Activated CD4-positive, alpha-beta T cell treated with anti-CD3 and anti-CD28 coated beads for 36 hours (primary cell): ENCODE measurements around the gene ABLIM1. TPM values are rescaled to one million over a fixed set of nuclear protein-coding genes. Genes with fewer than 3 reads are reported as not detected.

Source experiments
- ATAC-seq: fragments of 200-7000 bp; cut with Tn5 transposase; one replicate; pipeline ENCODE4 v1.10.0; 2021; ENCODE audit warnings: mild to moderate bottlenecking, moderate library complexity
- CTCF ChIA-PET: fragments of 350-600 bp; sonication (Branson Sonifier 250); formaldehyde crosslinking; loops from one replicate; lab custom pipeline; 2021; ENCODE audit warnings: antibody characterized with exemption; lab: Charles Lee
- POLR2A ChIA-PET: fragments of 350-600 bp; sonication (Branson Sonifier 250); formaldehyde crosslinking; loops from one replicate; lab custom pipeline; 2021; ENCODE audit warnings: antibody characterized with exemption, inconsistent platforms; lab: Charles Lee
- DNase-seq: peaks from one replicate; pipeline ENCODE4 v3.0.0-alpha.2; 2020
- H3K27ac Mint-ChIP-seq: one replicate; pipeline ENCODE4 v1.8.0; 2021; ENCODE audit warnings: mixed read lengths
- H3K27me3 Mint-ChIP-seq: one replicate; pipeline ENCODE4 v1.8.0; 2021; ENCODE audit warnings: mixed read lengths
- H3K36me3 Mint-ChIP-seq: one replicate; pipeline ENCODE4 v1.8.0; 2021; ENCODE audit warnings: low read depth, mixed read lengths
- H3K4me1 Mint-ChIP-seq: one replicate; pipeline ENCODE4 v1.8.0; 2021; ENCODE audit warnings: mixed read lengths
- H3K4me3 Mint-ChIP-seq: one replicate; pipeline ENCODE4 v1.8.0; 2021; ENCODE audit warnings: mild to moderate bottlenecking, moderate library complexity, mixed read lengths
- H3K9me3 Mint-ChIP-seq: one replicate; pipeline ENCODE4 v1.8.0; 2021; ENCODE audit warnings: low read depth, mixed read lengths
- intact Hi-C, 2 experiments: fragments of 100-400 bp; cut with DNase I in 1 of 2; cut with micrococcal nuclease in 1 of 2; formaldehyde crosslinking; loops; one replicate each; pipeline versions ENCODE4 v1.14.2 to v1.15.1; 2022 to 2024; cut with DNase I, micrococcal nuclease
- total RNA-seq, 2 experiments: library from RNA; stranded (reverse); gene quantifications; one replicate each; pipeline ENCODE4 v1.2.3, GENCODE V29; 2021

ABLIM1 gene
- total RNA-seq, 2 experiments from 2014 or later = 152 to 166 TPM

- Mint-ChIP-seq H3K27me3 (no peaks in the 10 kb centered on the region), H3K4me3 (no peak overlapping the region), H3K36me3 (peaks cover 34% of the 10 kb centered on the region), H3K27ac (peak overlapping the region; percentile 79), H3K9me3 (peaks cover 6% of the 10 kb centered on the region), H3K4me1 (peaks cover 89% of the 10 kb centered on the region)
- DNase-seq (no peak), ATAC-seq (peak; percentile 34)
- intact Hi-C loops = loop anchor here in 1 of 2 experiments (1.0 kb wide), 1 partner anchor 9 kb away; no protein-coding TSS in a partner anchor
- ChIA-PET CTCF (interaction anchor here (1.0 to 11.1 kb wide), 6 partner anchors 8 to 201 kb away, joined by 3 to 187 read pairs (median 4); no protein-coding TSS in a partner anchor), POLR2A (interaction anchor here (0.6 kb wide), 2 partner anchors 10 to 21 kb away, joined by 3 read pairs; no protein-coding TSS in a partner anchor)
These were observed 153.1 kb downstream of the ABLIM1 start for GRCh38 chr10:114504769-114505579.

- intact Hi-C loops = no loop called here
- H3K27ac Mint-ChIP-seq = peak overlapping the region; percentile 82
- peaks cover 94% of the 10 kb centered on the region for H3K4me1 Mint-ChIP-seq
- H3K36me3 Mint-ChIP-seq = peaks cover 27% of the 10 kb centered on the region
- no peak overlapping the region for H3K4me3 Mint-ChIP-seq
- no peaks in the 10 kb centered on the region for H3K27me3 Mint-ChIP-seq
- H3K9me3 Mint-ChIP-seq = peaks cover 3% of the 10 kb centered on the region
- CTCF ChIA-PET = interaction anchor here (1.0 to 11.1 kb wide), 4 partner anchors 8 to 31 kb away, joined by 4 to 187 read pairs (median 6); no protein-coding TSS in a partner anchor
- no peak for DNase-seq
- POLR2A ChIA-PET = interaction anchor here (1.2 kb wide), 1 partner anchor 17 kb away, joined by 3 read pairs; no protein-coding TSS in a partner anchor
- ATAC-seq = no peak
These were observed 156.0 kb downstream of the ABLIM1 start for GRCh38 chr10:114502074-114502473.

GRCh38 chr10:114501650-114502049 lies 156.4 kb downstream of the ABLIM1 start:
- POLR2A ChIA-PET = no interaction called here
- Mint-ChIP-seq H3K4me3 (no peak overlapping the region), H3K27me3 (no peaks in the 10 kb centered on the region), H3K9me3 (peaks cover 3% of the 10 kb centered on the region), H3K36me3 (peaks cover 27% of the 10 kb centered on the region), H3K27ac (peak overlapping the region; percentile 82), H3K4me1 (peaks cover 94% of the 10 kb centered on the region)
- CTCF ChIA-PET = interaction anchor here (1.0 to 11.1 kb wide), 3 partner anchors 9 to 30 kb away, joined by 5 to 187 read pairs (median 6); no protein-coding TSS in a partner anchor
- intact Hi-C loops = no loop called here
- ATAC-seq (no peak), DNase-seq (no peak)

GRCh38 chr10:114500643-114501042 lies 157.4 kb downstream of the ABLIM1 start:
- ATAC-seq = no peak
- no peaks in the 10 kb centered on the region for H3K27me3 Mint-ChIP-seq
- no peak for DNase-seq
- intact Hi-C loops = no loop called here
- peaks cover 34% of the 10 kb centered on the region for H3K36me3 Mint-ChIP-seq
- ChIA-PET POLR2A (interaction anchor here (0.6 to 1.7 kb wide), 3 partner anchors 25 to 41 kb away, joined by 3 to 6 read pairs (median 3); no protein-coding TSS in a partner anchor), CTCF (interaction anchor here (0.9 to 11.1 kb wide), 3 partner anchors 10 to 21 kb away, joined by 3 to 187 read pairs (median 6); no protein-coding TSS in a partner anchor)
- H3K4me3 Mint-ChIP-seq = no peak overlapping the region
- H3K4me1 Mint-ChIP-seq = peaks cover 92% of the 10 kb centered on the region
- peak overlapping the region; percentile 99 for H3K27ac Mint-ChIP-seq
- peaks cover 3% of the 10 kb centered on the region for H3K9me3 Mint-ChIP-seq

GRCh38 chr10:114499630-114500190 lies 158.4 kb downstream of the ABLIM1 start:
- DNase-seq (peak; percentile 89), ATAC-seq (peak; percentile 54)
- intact Hi-C loops = loop anchor here (1.0 to 5.0 kb wide), 4 partner anchors 27 to 327 kb away; partner anchors contain the start of gene CCDC186 (in 1 of the 2)
- H3K36me3 Mint-ChIP-seq = peaks cover 40% of the 10 kb centered on the region
- POLR2A ChIA-PET = interaction anchor here (0.6 to 1.7 kb wide), 6 partner anchors 12 to 42 kb away, joined by 3 to 10 read pairs (median 6); no protein-coding TSS in a partner anchor
- peak overlapping the region; percentile 61 for H3K4me3 Mint-ChIP-seq
- H3K27me3 Mint-ChIP-seq = no peaks in the 10 kb centered on the region
- peak overlapping the region; percentile 99 for H3K27ac Mint-ChIP-seq
- CTCF ChIA-PET = interaction anchor here (2.0 to 11.1 kb wide), 2 partner anchors 21 to 27 kb away, joined by 11 to 187 read pairs; no protein-coding TSS in a partner anchor
- H3K9me3 Mint-ChIP-seq = peaks cover 7% of the 10 kb centered on the region
- H3K4me1 Mint-ChIP-seq = peaks cover 92% of the 10 kb centered on the region

- intact Hi-C loops = loop anchor here (1.0 to 5.0 kb wide), 4 partner anchors 27 to 327 kb away; partner anchors contain the start of gene CCDC186 (in 1 of the 2)
- H3K9me3 Mint-ChIP-seq = peaks cover 7% of the 10 kb centered on the region
- peaks cover 41% of the 10 kb centered on the region for H3K36me3 Mint-ChIP-seq
- H3K4me3 Mint-ChIP-seq = peak overlapping the region; percentile 61
- DNase-seq (no peak), ATAC-seq (peak; percentile 4)
- no peaks in the 10 kb centered on the region for H3K27me3 Mint-ChIP-seq
- CTCF ChIA-PET = interaction anchor here (1.0 to 11.1 kb wide), 5 partner anchors 8 to 44 kb away, joined by 3 to 187 read pairs (median 5); no protein-coding TSS in a partner anchor
- H3K27ac Mint-ChIP-seq = peak overlapping the region; percentile 99
- POLR2A ChIA-PET = interaction anchor here (0.7 to 1.7 kb wide), 7 partner anchors 12 to 42 kb away, joined by 3 to 10 read pairs (median 5); no protein-coding TSS in a partner anchor
- H3K4me1 Mint-ChIP-seq = peaks cover 92% of the 10 kb centered on the region
These were observed 159.0 kb downstream of the ABLIM1 start for GRCh38 chr10:114499116-114499515.

GRCh38 chr10:114498413-114499111 lies 159.5 kb downstream of the ABLIM1 start:
- CTCF ChIA-PET = interaction anchor here (0.6 to 11.1 kb wide), 7 partner anchors 8 to 378 kb away, joined by 3 to 187 read pairs (median 5); no protein-coding TSS in a partner anchor
- Mint-ChIP-seq H3K4me1 (peaks cover 92% of the 10 kb centered on the region), H3K9me3 (peaks cover 7% of the 10 kb centered on the region), H3K36me3 (peaks cover 37% of the 10 kb centered on the region), H3K27me3 (no peaks in the 10 kb centered on the region), H3K27ac (peak overlapping the region; percentile 99), H3K4me3 (peak overlapping the region; percentile 61)
- no peak for DNase-seq
- POLR2A ChIA-PET = interaction anchor here (0.6 to 1.7 kb wide), 9 partner anchors 11 to 53 kb away, joined by 3 to 10 read pairs (median 5); no protein-coding TSS in a partner anchor
- ATAC-seq = peak; percentile 70
- intact Hi-C loops = loop anchor here (1.0 to 5.0 kb wide), 4 partner anchors 28 to 326 kb away; partner anchors contain the start of gene CCDC186 (in 1 of the 2)

GRCh38 chr10:114495303-114495702 lies 162.8 kb downstream of the ABLIM1 start:
- ATAC-seq (no peak), DNase-seq (peak; percentile 32)
- Mint-ChIP-seq H3K36me3 (peaks cover 32% of the 10 kb centered on the region), H3K4me3 (no peak overlapping the region), H3K9me3 (peaks cover 4% of the 10 kb centered on the region), H3K27ac (peak overlapping the region; percentile 82), H3K4me1 (peaks cover 90% of the 10 kb centered on the region), H3K27me3 (no peaks in the 10 kb centered on the region)
- CTCF ChIA-PET = interaction anchor here (0.6 to 1.5 kb wide), 6 partner anchors 10 to 80 kb away, joined by 3 to 6 read pairs (median 3); no protein-coding TSS in a partner anchor
- POLR2A ChIA-PET = interaction anchor here (1.3 kb wide), 1 partner anchor 31 kb away, joined by 3 read pairs; no protein-coding TSS in a partner anchor
- intact Hi-C loops = loop anchor here in 1 of 2 experiments (5.0 kb wide), 1 partner anchor 323 kb away; the partner anchor contains the start of gene CCDC186

- Mint-ChIP-seq H3K27me3 (no peaks in the 10 kb centered on the region), H3K36me3 (peaks cover 35% of the 10 kb centered on the region), H3K4me3 (peak overlapping the region; percentile 34)
These were observed 165.6 kb downstream of the ABLIM1 start for GRCh38 chr10:114492351-114493037.

More at GRCh38 chr10:114492351-114493037, 165.6 kb downstream of the ABLIM1 start:
- Mint-ChIP-seq H3K27ac (peak overlapping the region; percentile 92), H3K4me1 (peaks cover 90% of the 10 kb centered on the region), H3K9me3 (peaks cover 4% of the 10 kb centered on the region)
- DNase-seq (peak; percentile 69), ATAC-seq (peak; percentile 60)
- ChIA-PET POLR2A (interaction anchor here (0.6 to 0.8 kb wide), 3 partner anchors 21 to 29 kb away, joined by 3 to 4 read pairs (median 3); no protein-coding TSS in a partner anchor), CTCF (interaction anchor here (0.7 to 2.7 kb wide), 8 partner anchors 21 to 293 kb away, joined by 3 to 13 read pairs (median 4); no protein-coding TSS in a partner anchor)
- intact Hi-C loops = loop anchor here (1.0 to 2.0 kb wide), 2 partner anchors 34 to 332 kb away; no protein-coding TSS in a partner anchor
